SU-DHL-6 (cell line): ENCODE results near the gene TOX2.

ENCODE experiments used
- H2AFZ ChIP-seq: fragments of 200-600 bp; sonication (generic); 2 replicates; pipeline ENCODE4 v1.6.1; 2014; ENCODE audit warnings: low read depth, mild to moderate bottlenecking, moderate library complexity, mixed read lengths, antibody characterized with exemption, low read length; ENCODE audit not compliant: severe bottlenecking
- H3F3A ChIP-seq: fragments of 200-600 bp; shearing (Covaris generic); 2 replicates; pipeline ENCODE4 v1.6.0; 2016; ENCODE audit warnings: antibody characterized with exemption, mild to moderate bottlenecking; ENCODE audit not compliant: insufficient read depth
- H3K27ac ChIP-seq: fragments of 200-600 bp; sonication (generic); 2 replicates; pipeline ENCODE4 v1.5.1; 2016; ENCODE audit warnings: low read depth, mild to moderate bottlenecking, low read length, moderate library complexity, mixed read lengths
- H3K27me3 ChIP-seq: fragments of 200-600 bp; sonication (generic), shearing (Covaris generic); 2 replicates; pipeline ENCODE4 v1.6.0; 2014; ENCODE audit warnings: mild to moderate bottlenecking, low read length
- H3K36me3 ChIP-seq: fragments of 200-600 bp; sonication (generic); 2 replicates; pipeline ENCODE4 v1.6.1; 2014; ENCODE audit warnings: mild to moderate bottlenecking, low read length, mixed read lengths
- H3K4me2 ChIP-seq: fragments of 300-600, 200-600 bp; shearing (Covaris generic), sonication (generic); 2 replicates; pipeline ENCODE4 v1.6.0; 2014; ENCODE audit warnings: low read length, low read depth, mild to moderate bottlenecking; ENCODE audit not compliant: poor library complexity, severe bottlenecking
- H3K4me3 ChIP-seq: fragments of 200-600 bp; sonication (generic); 2 replicates; pipeline ENCODE4 v1.5.1; 2014; ENCODE audit warnings: antibody characterized with exemption, low read length, mild to moderate bottlenecking, mixed read lengths; ENCODE audit not compliant: insufficient read depth, poor library complexity, severe bottlenecking
- H3K79me2 ChIP-seq: fragments of 200-600 bp; sonication (generic); 2 replicates; pipeline ENCODE4 v1.6.1; 2014; ENCODE audit warnings: mild to moderate bottlenecking, low read length, moderate library complexity; ENCODE audit not compliant: insufficient read depth
- H3K9ac ChIP-seq: fragments of 200-600 bp; sonication (generic); 2 replicates; pipeline ENCODE4 v1.7.0; 2014; ENCODE audit warnings: mild to moderate bottlenecking, low read length
- H3K9me2 ChIP-seq: fragments of 200-600 bp; sonication (generic); replicated peaks from 2 replicates; pipeline ENCODE4 v1.6.1; 2014; ENCODE audit warnings: low read length; ENCODE audit not compliant: insufficient read depth
- H3K9me3 ChIP-seq: fragments of 200-600 bp; sonication (generic); 2 replicates; pipeline ENCODE4 v1.6.1; 2014; ENCODE audit warnings: low read length, mixed read lengths; ENCODE audit not compliant: insufficient read depth
- H4K20me1 ChIP-seq: fragments of 200-600 bp; sonication (generic); 2 replicates; pipeline ENCODE4 v1.6.1; 2014; ENCODE audit warnings: low read depth, mild to moderate bottlenecking, antibody characterized with exemption, low read length, moderate library complexity, mixed read lengths
- CTCF ChIP-seq: fragments of 200-600 bp; sonication (generic); IDR thresholded peaks from one replicate; pipeline ENCODE4 v1.5.1; 2017; ENCODE audit warnings: antibody characterized with exemption, mild to moderate bottlenecking, low read length, moderate library complexity; ENCODE audit not compliant: insufficient read depth, poor library complexity, severe bottlenecking
- EZH2phosphoT487 ChIP-seq: fragments of 200-600 bp; sonication (generic), shearing (Covaris generic); conservative IDR thresholded peaks from 2 replicates; pipeline ENCODE4 v1.6.1; 2018; ENCODE audit warnings: mild to moderate bottlenecking, antibody characterized with exemption, low read length, moderate library complexity, mixed read lengths

Gene TOX2

GRCh38 chr20:44003609-44004008, 89.0 kb downstream of the TOX2 start:
- no peak overlapping the region for H3K27ac ChIP-seq
- H4K20me1 ChIP-seq: no peaks in the 10 kb centered on the region
- H3K36me3 ChIP-seq: no peaks in the 10 kb centered on the region
- TF ChIP-seq EZH2phosphoT487 (no peak), CTCF (no peak)
- no peak overlapping the region for H3K4me3 ChIP-seq
- H3K4me2 ChIP-seq: no peak overlapping the region
- H3F3A ChIP-seq: no peaks in the 10 kb centered on the region
- H3K9ac ChIP-seq: no peak overlapping the region
- H3K79me2 ChIP-seq: no peaks in the 10 kb centered on the region
- H3K9me2 ChIP-seq: no peaks in the 10 kb centered on the region
- no peaks in the 10 kb centered on the region for H3K9me3 ChIP-seq
- H2AFZ ChIP-seq: no peak overlapping the region
- H3K27me3 ChIP-seq: no peaks in the 10 kb centered on the region

- H3K27ac ChIP-seq: no peak overlapping the region
- no peaks in the 10 kb centered on the region for H3F3A ChIP-seq
- H3K79me2 ChIP-seq: no peaks in the 10 kb centered on the region
- H3K4me3 ChIP-seq: no peak overlapping the region
- no peaks in the 10 kb centered on the region for H3K9me3 ChIP-seq
- no peaks in the 10 kb centered on the region for H3K9me2 ChIP-seq
- H2AFZ ChIP-seq: no peak overlapping the region
- H3K36me3 ChIP-seq: no peaks in the 10 kb centered on the region
- TF ChIP-seq EZH2phosphoT487: no peak
- no peak for TF ChIP-seq CTCF
- H3K9ac ChIP-seq: no peak overlapping the region
- no peaks in the 10 kb centered on the region for H3K27me3 ChIP-seq
- H3K4me2 ChIP-seq: no peak overlapping the region
- no peaks in the 10 kb centered on the region for H4K20me1 ChIP-seq
Measured at GRCh38 chr20:44004306-44004915, 89.8 kb downstream of the TOX2 start.

GRCh38 chr20:44005661-44006060, 91.0 kb downstream of the TOX2 start:
- TF ChIP-seq EZH2phosphoT487: no peak
- TF ChIP-seq CTCF: no peak
- Histone ChIP-seq H3K36me3 (no peaks in the 10 kb centered on the region), H3K9ac (no peak overlapping the region), H3K27me3 (no peaks in the 10 kb centered on the region), H3K9me3 (no peaks in the 10 kb centered on the region), H2AFZ (no peak overlapping the region), H3F3A (no peaks in the 10 kb centered on the region), H3K79me2 (no peaks in the 10 kb centered on the region), H3K4me2 (no peak overlapping the region), H3K9me2 (no peaks in the 10 kb centered on the region), H3K27ac (no peak overlapping the region), H4K20me1 (no peaks in the 10 kb centered on the region), H3K4me3 (no peak overlapping the region)
